GM19328 (cell line): Measurements from ENCODE around the gene C12orf56.
"Not testable (repeated sequence)": the region's sequence is repeated elsewhere in the genome, so short reads cannot be mapped to it uniquely, and the experiment has no call there.

Experiments
- ATAC-seq: cut with Tn5 transposase; IDR thresholded peaks from one replicate; pipeline ENCODE4 v1.9.1; 2021; ENCODE audit warnings: mild to moderate bottlenecking, moderate library complexity; ENCODE audit not compliant: unreplicated experiment

The C12orf56 gene

DNA sequence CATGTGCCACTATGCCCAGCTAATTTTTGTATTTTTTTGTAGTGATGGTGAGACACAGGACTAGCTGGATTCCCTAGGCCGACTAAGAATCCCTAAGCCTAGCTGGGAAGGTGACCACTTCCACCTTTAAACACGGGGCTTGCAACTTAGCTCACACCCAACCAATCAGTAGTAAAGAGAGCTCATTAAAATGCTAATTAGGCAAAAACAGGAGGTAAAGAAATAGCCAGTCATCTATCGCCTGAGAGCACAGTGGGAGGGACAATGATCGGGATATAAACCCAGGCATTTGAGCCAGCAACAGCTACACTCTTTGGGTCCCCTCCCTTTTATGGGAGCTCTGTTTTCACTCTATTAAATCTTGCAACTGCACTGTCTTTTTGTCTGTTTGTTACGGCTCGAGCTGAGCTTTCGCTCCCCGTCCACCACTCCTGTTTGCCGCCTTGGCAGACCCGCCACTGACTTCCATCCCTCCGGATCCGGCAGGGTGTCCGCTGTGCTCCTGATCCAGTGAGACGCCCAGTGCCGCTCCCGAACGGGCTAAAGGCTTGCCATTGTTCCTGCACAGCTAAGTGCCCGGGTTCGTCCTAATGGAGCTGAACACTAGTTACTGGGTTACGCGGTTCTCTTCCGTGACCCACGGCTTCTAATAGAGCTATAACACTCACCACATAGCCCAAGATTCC, 70.9 kb downstream of the C12orf56 start:
- ATAC-seq = not testable (repeated sequence)

DNA sequence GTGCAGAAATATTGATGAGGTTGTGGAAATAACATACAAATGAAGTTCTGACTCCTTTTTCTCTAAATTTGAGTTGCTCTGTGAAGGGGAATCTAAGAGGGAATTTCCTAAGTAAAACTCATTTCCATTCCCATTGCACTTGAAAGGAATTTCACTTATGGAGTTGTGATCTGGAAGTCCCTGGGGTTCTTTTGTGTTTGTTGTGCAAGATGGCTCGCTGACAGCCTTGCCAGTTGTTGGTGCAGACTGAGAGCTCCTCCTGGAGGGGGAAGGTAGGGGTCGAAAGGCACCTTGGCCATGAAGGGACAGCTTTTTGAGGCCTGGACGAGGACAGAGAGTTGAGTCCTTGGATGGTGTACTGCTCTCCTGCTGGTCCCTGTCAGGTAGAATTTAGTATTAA, 72.0 kb downstream of the C12orf56 start:
- no peak for ATAC-seq

GRCh38 chr12:64311877-64312276, 78.7 kb downstream of the C12orf56 start:
- no peak for ATAC-seq

GRCh38 chr12:64304571-64304970, 86.0 kb downstream of the C12orf56 start:
- no peak for ATAC-seq

- ATAC-seq = no peak
Measured at GRCh38 chr12:64299628-64300027, 90.9 kb downstream of the C12orf56 start.

- ATAC-seq = no peak
Measured at GRCh38 chr12:64296301-64296700, 94.3 kb downstream of the C12orf56 start.

GRCh38 chr12:64293654-64294364, 96.7 kb downstream of the C12orf56 start:
- ATAC-seq = no peak

DNA sequence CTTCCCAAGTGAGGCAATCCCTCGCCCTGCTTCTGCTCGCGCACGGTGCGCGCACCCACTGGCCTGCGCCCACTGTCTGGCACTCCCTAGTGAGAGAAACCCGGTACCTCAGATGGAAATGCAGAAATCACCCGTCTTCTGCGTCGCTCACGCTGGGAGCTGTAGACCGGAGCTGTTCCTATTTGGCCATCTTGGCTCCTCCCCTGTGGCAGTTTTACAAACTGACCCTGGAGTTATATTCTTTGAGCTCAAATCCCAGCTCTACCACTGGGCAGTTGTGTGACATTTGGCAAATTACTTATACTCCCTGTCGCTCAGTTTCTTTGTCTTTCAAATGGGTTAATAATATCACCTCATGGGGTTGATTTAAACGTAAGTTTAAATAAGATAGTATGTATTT, 97.4 kb downstream of the C12orf56 start:
- not testable (repeated sequence) for ATAC-seq

GRCh38 chr12:64286521-64286920, 104.0 kb downstream of the C12orf56 start:
- ATAC-seq = no peak

DNA sequence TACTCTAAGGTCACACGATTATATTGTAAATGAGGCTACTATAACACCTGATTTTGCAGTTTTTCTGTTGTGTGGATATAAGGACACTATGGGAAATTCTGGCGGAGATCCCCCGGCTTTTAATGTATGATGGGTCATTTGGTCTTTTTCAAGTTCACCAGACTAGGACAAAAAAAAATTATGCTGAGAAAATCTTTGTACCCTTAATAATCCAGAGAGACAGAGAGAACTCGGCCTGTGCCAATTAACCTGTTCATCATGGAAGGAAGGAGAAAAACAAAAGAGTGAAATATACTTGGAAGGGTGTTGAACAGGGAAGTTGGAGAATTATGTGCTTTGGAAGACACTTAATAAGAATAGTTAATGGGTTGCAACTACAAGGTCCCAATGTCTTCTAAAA, 106.3 kb downstream of the C12orf56 start:
- no peak for ATAC-seq

DNA sequence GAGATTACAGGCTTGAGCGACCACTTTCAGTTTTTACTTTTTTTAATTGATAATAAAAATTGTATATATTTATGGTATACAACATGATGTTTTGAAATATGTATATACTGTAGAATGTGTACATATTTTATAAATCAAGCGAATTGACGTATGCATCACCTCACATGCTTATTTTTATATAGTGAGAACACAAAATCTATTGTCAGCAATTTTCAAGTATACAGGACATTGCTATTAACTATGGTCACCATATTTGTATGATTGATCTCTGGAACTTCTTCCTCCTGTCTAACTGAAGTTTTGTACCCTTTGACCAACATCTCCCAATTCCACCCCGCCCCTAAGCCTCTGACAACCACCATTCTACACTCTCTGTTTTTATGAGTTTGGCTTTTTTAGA, 112.1 kb downstream of the C12orf56 start:
- no peak for ATAC-seq

GRCh38 chr12:64273527-64274403, 116.8 kb downstream of the C12orf56 start:
- ATAC-seq = peak; percentile 68

DNA sequence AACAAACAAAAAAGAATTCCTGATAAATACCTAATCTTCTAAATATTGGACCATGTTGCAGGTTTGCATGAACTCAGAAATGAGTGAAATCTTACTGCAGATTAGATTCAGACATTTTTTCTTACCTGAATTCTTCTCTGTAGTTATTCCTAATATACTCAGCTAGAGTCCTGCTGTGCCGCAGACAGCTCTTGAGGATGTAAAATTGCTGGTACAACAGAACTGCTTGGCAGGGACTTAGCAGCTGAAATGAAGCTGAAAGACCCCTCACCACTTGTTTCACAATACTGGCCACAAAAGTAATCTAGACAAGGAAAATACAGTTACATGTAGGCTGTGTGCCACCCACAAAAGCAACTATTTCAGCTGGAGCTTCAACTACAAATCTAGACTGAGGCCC, 120.1 kb downstream of the C12orf56 start:
- no peak for ATAC-seq

GRCh38 chr12:64269161-64269560, 121.4 kb downstream of the C12orf56 start:
- ATAC-seq = no peak

DNA sequence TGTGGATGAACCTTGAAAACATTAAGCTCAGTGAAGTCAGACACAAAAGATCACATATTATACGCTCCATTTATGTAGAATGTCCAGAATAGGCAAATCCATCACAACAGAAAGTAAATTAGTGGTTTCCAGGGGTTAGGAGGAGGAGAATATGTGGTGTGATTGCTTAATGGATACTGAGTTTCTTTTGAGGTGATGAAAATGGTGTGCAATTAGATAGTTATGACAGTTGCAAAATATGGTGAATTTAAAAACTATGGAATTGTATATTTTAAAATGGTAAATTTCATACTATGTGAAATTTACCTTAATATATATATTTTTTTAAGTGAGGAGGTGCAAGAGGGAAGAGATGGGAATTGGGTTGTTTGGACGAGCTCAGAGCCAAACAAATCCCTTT, 122.1 kb downstream of the C12orf56 start:
- no peak for ATAC-seq

DNA sequence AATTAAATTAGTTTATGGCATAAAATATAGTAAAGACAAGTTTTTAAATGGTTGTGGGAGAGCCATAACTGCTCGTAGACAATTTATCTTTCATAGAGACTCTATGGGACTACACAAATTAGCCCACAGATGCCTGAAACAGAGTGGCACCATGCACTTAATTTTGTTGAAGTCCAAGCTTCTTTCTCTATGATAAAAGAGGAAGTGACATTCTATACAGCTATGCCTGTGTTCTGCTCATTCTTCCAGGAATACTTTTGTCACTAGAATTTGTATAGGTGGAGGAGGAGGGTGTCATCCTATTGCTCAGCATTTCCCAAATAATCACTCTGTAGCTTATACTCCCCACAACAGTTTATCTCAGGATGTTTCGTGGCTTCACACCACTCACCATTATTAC, 124.7 kb downstream of the C12orf56 start:
- no peak for ATAC-seq

- ATAC-seq = no peak
Measured at GRCh38 chr12:64261813-64262212, 128.7 kb downstream of the C12orf56 start.

- ATAC-seq = no peak
Measured at GRCh38 chr12:64258576-64258975, 132.0 kb downstream of the C12orf56 start.

GRCh38 chr12:64256166-64256800, 134.3 kb downstream of the C12orf56 start:
- ATAC-seq = no peak

DNA sequence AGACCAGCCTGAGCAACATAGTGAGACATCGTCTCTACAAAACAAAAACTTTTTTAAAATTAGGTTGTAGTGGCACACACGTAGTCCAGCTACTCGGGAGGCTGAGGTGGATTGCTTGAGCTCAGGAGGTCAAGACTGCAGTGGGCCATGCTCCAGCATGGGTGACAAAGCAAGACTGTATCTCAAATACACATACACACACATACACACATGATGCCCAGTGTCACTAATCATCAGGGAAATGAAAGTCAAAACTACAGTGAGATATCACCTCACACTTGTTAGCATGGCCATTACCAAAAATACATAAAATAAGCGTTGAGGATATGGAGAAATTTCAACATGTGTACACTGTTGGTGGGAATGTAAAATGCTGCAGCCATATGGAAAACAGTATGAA, 135.3 kb downstream of the C12orf56 start:
- no peak for ATAC-seq

DNA sequence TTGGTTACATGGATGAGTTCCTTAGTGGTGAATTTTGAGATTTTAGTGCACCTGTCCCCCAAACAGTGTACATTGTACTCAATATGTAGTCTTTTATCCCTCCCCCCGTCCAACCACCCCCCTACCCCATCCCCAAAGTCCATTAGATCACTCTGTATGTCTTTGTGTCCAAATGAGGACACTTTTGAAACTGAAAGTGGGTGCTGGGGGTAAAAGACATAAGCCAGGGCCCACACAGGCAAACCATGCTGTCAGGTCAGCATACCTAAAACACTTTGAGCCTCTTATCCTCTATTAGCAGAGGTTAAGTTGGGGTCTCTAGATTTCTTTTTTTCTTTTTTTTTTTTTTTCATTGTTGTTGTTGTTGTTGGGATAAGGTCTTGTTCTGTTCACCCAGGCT, 137.2 kb downstream of the C12orf56 start:
- ATAC-seq = no peak
